Lung (tissue), 12 donors: ENCODE data around the gene SLC12A8. TPM values are rescaled to one million over a fixed set of nuclear protein-coding genes. Genes with fewer than 3 reads are reported as not detected.

Source experiments
- ATAC-seq: fragments of 200-7000 bp; cut with Tn5 transposase; one replicate; pipeline ENCODE4 v1.9.1; 2020; ENCODE audit warnings: moderate number of reproducible peaks; ENCODE audit not compliant: insufficient read depth, low FRiP score
- DNase-seq, 3 donors: peaks; one replicate each; pipeline ENCODE4 v3.0.0-alpha.2; 2013 to 2017
- H3K27ac ChIP-seq, 2 donors: one replicate each; pipeline ENCODE4 v1.5.1; 2013; ENCODE audit warnings: mild to moderate bottlenecking in 2 of 2, moderate library complexity in 2 of 2, control low read depth in 1 of 2, inconsistent platforms in 1 of 2, low read depth in 1 of 2, low read length in 1 of 2
- H3K27me3 ChIP-seq, 3 donors: one replicate each; pipeline ENCODE4 v1.5.1; 2013; ENCODE audit warnings: low read length in 2 of 3; ENCODE audit not compliant: control insufficient read depth in 3 of 3, insufficient read depth in 3 of 3
- H3K36me3 ChIP-seq, 4 donors: one replicate each; pipeline ENCODE4 v1.5.1; 2013; ENCODE audit warnings: low read length in 4 of 4, mild to moderate bottlenecking in 1 of 4, moderate library complexity in 1 of 4; ENCODE audit not compliant: control insufficient read depth in 4 of 4, insufficient read depth in 4 of 4
- H3K4me1 ChIP-seq, 5 donors: one replicate each; pipeline ENCODE4 v1.5.1; 2013; ENCODE audit warnings: low read length in 5 of 5, mild to moderate bottlenecking in 2 of 5, moderate library complexity in 1 of 5; ENCODE audit not compliant: control insufficient read depth in 5 of 5, insufficient read depth in 5 of 5
- H3K4me3 ChIP-seq: one replicate; pipeline ENCODE4 v1.5.1; 2013; ENCODE audit warnings: mild to moderate bottlenecking, control low read depth, moderate library complexity
- H3K9ac ChIP-seq, 2 donors: one replicate each; pipeline ENCODE4 v1.5.1; 2013; ENCODE audit warnings: low read length in 2 of 2, control low read depth in 1 of 2; ENCODE audit not compliant: insufficient read depth in 1 of 2
- H3K9me3 ChIP-seq, 4 donors: one replicate each; pipeline ENCODE4 v1.5.1; 2013; ENCODE audit warnings: low read length in 3 of 4, mild to moderate bottlenecking in 1 of 4, moderate library complexity in 1 of 4; ENCODE audit not compliant: control insufficient read depth in 4 of 4, insufficient read depth in 3 of 4
- CTCF ChIP-seq: IDR thresholded peaks from 2 replicates; pipeline ENCODE4 v1.5.1; 2012; ENCODE audit warnings: mild to moderate bottlenecking; ENCODE audit errors: control extremely low read depth, extremely low read depth
- WGBS, 2 donors: extraction: QIAGEN DNeasy Blood & Tissue Kit; methylation state at CpG; one replicate each; pipeline ENCODE4 v1.1.7; 2013; 5-methylcytosine and 5-hydroxymethylcytosine counted together
- polyA plus RNA-seq, 2 donors: library from polyadenylated mRNA; stranded (reverse); fragments of 200-250 nt; gene quantifications; one replicate each; pipeline ENCODE4 v1.2.1, GENCODE V29; 2013
- total RNA-seq, 2 donors: library from RNA; depleted of rRNA in 1 of 2; stranded (reverse); fragments of >200 nt in 1 of 2; gene quantifications; one replicate each; pipeline ENCODE4 v1.2.1, GENCODE V29; 2014 to 2021
- donor health status: control.
- donor health status: control.
- donor health status: Bipolar disorder and iron deficiency.
- donor health status: healthy.
- donor health status: DM: yes; HTN: yes; CAD: no.

Gene SLC12A8
- total and polyA plus RNA-seq, 4 donors: 3.1 to 9.8 (median 5.8) TPM

- TF ChIP-seq CTCF: no peak
- Histone ChIP-seq H3K9ac (no peak overlapping the region), H3K36me3 (no peaks in the 10 kb centered on the region), H3K4me1 (no peaks in the 10 kb centered on the region), H3K27ac (no peak overlapping the region), H3K27me3 (no peaks in the 10 kb centered on the region), H3K9me3 (no peaks in the 10 kb centered on the region), H3K4me3 (no peak overlapping the region)
- 58 to 67% methylated on average over 7 of the region's 7 CpGs for WGBS, 2 donors
- DNase-seq (no peak), ATAC-seq (no peak)
Measured at GRCh38 chr3:125220727-125221429, 8.3 kb upstream of the SLC12A8 start.

DNA sequence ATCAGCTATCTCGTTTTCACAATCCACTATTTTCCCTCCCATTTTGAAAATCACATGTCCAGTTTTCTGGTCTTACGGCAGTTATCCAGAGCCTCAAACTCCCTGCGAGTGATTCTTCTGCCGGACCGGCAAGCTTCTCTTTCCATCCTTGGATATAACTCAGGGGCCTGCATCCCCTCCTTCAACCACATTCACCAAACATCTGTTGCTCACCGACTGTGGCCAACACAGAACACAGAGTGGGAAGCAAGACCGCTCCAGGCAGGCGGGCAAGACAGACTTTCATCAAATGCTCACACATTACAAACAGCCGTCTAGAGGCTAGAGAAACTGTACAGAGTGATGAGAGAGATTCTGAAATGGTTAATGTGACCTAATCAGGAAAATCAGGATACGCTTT, 7.6 kb upstream of the SLC12A8 start:
- no peaks in the 10 kb centered on the region for H3K9me3 ChIP-seq
- ATAC-seq (no peak), DNase-seq (no peak)
- no peak for TF ChIP-seq CTCF
- H3K36me3 ChIP-seq: no peaks in the 10 kb centered on the region
- H3K27me3 ChIP-seq: no peaks in the 10 kb centered on the region
- no peak overlapping the region for H3K4me3 ChIP-seq
- H3K9ac ChIP-seq: no peak overlapping the region
- no peaks in the 10 kb centered on the region for H3K4me1 ChIP-seq
- no peak overlapping the region for H3K27ac ChIP-seq
- 90 to 94% methylated on average over 10 of the region's 10 CpGs for WGBS, 2 donors

DNA sequence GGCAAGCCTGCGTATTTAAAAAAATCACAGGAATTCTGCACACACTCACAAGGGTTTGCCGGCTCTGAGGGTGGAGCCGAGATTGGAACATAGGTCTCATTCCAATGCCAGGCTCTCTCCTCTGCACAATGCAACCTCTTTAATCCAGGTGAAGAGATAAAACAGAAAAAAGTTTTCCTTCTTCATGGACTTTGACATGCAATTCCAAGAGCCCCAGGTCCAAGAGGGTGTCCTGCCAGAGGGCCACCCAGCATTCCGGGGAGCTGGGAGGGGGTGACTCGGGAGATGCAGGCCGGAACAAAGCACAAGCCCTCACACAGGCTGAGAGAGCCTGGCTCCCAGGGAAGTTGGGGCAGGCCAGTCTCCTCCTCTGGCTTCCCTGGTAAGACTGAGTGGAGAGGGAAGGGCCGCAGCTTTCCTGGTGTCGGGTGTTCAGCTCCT, 6.7 kb upstream of the SLC12A8 start:
- Histone ChIP-seq H3K27ac (no peak overlapping the region), H3K4me3 (no peak overlapping the region), H3K27me3 (peaks cover 0 to 3% (median 2%) of the 10 kb centered on the region in 3 donors), H3K4me1 (no peaks in the 10 kb centered on the region), H3K9ac (no peak overlapping the region), H3K36me3 (no peaks in the 10 kb centered on the region), H3K9me3 (no peaks in the 10 kb centered on the region)
- DNase-seq (no peak), ATAC-seq (no peak)
- no peak for TF ChIP-seq CTCF
- WGBS, 2 donors: 68 to 83% methylated on average over 8 of the region's 8 CpGs

- no peaks in the 10 kb centered on the region for H3K36me3 ChIP-seq
- no peaks in the 10 kb centered on the region for H3K9me3 ChIP-seq
- peaks cover 0 to 11% (median 3%) of the 10 kb centered on the region in 5 donors for H3K4me1 ChIP-seq
- WGBS, 2 donors: 14 to 41% methylated on average over 3 of the region's 3 CpGs
- ATAC-seq (no peak), DNase-seq (no peak)
- no peak overlapping the region for H3K27ac ChIP-seq
- no peak overlapping the region for H3K9ac ChIP-seq
- no peak for TF ChIP-seq CTCF
- peaks cover 0 to 24% (median 14%) of the 10 kb centered on the region in 3 donors for H3K27me3 ChIP-seq
- H3K4me3 ChIP-seq: no peak overlapping the region
Measured at GRCh38 chr3:125214738-125215137, 2.2 kb upstream of the SLC12A8 start.
